Lower leg skin (tissue), 4 donors: ENCODE measurements around the gene AFMID. TPM values are rescaled to one million over a fixed set of nuclear protein-coding genes. Genes with fewer than 3 reads are reported as not detected.
A peak's percentile ranks its signal among the peaks of the same experiment; 100 is the strongest.
"Not testable (repeated sequence)": the region's sequence is repeated elsewhere in the genome, so short reads cannot be mapped to it uniquely, and the experiment has no call there.

Experiments
- DNase-seq, 2 donors: peaks; one replicate each; pipeline ENCODE4 v3.0.0-alpha.2; 2019; ENCODE audit warnings: low spot score in 2 of 2
- H3K4me3 ChIP-seq: fragments of 200-600 bp; sonication (generic); 2 replicates; pipeline ENCODE4 v1.5.1; 2017; ENCODE audit warnings: mild to moderate bottlenecking, low read depth; ENCODE audit not compliant: poor library complexity, severe bottlenecking
- POLR2A ChIP-seq, 2 donors: fragments of 450-650 bp; IDR thresholded peaks; one replicate each; pipeline ENCODE4 v1.6.1; 2016 to 2017; ENCODE audit warnings: antibody characterized with exemption in 2 of 2, mild to moderate bottlenecking in 1 of 2, moderate library complexity in 1 of 2
- WGBS, 2 donors: methylation state at CpG; one replicate each; pipeline ENCODE4 v1.1.5; 2018; 5-methylcytosine and 5-hydroxymethylcytosine counted together
- intact Hi-C: fragments of 100-400 bp; cut with DNase I; formaldehyde crosslinking; loops from one replicate; pipeline ENCODE4 v1.15.0; 2023; ENCODE audit warnings: low total_unique reads
- total RNA-seq, 4 donors: library from RNA; depleted of rRNA; stranded (reverse); fragments of >200 nt; gene quantifications; one replicate each; pipeline ENCODE4 v1.1.0, GENCODE V29; 2016
- TF ChIP-seq, protein P1 (sequence below), 3 donors: fragments of 450-650 bp; IDR thresholded peaks; one replicate each; pipeline ENCODE4 v1.5.1; 2016; ENCODE audit warnings: antibody characterized with exemption in 3 of 3, mild to moderate bottlenecking in 3 of 3, moderate library complexity in 2 of 3

The AFMID gene
- total RNA-seq, 4 donors from 2014 or later, result 41.4 to 77.7 (median 59.7) TPM

DNA sequence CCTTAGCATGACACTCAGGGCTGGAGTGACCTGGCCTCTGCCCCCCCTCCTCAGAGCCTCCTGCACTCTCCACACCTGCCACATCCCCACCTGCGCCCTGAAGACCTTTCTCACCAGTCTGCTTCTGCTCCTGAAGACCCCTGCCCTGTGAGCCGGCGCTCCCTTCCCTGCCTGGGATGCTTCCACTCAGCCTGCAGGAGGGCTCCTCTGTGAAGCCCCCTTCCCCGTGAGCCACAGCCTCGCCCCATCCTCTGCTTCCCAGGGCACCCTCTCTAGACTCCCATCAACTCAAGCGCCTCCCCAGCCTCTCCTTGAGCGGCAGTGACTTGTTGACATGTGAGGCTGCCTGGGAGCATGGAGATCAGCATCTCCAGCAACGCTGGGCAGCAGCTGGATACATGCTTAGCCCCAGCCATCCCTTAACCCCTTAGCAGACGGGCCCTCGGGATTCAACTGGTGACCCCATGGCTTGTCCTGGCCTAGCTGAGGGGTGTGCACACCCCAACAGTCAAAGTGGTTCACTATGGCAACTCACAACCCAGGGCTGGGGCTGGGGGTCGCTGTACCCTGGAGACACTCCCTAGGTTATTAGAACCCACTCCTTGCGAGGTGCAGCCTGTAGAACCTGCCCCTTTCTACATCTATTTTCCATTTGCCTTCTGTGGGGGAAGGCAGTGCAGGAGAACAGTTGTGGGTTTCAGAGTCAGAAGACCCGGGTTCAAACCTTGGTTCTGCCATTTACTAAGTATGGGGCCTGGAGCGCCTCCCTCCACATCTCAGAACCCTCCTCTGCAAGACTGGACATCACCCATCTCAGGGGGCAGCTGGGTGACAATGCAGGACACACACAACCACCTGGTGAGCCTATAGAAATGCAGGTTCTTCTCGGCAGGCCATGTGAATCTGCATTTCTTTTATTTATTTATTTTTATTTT is 65.8 kb downstream of the AFMID start:
- 83 to 87% methylated on average over 15 of the region's 15 CpGs for WGBS, 2 donors
- no peak for DNase-seq
- intact Hi-C loops, result loop anchor here (5.0 kb wide), 1 partner anchor 141 kb away; no protein-coding TSS in a partner anchor
- TF ChIP-seq, protein P1, sequence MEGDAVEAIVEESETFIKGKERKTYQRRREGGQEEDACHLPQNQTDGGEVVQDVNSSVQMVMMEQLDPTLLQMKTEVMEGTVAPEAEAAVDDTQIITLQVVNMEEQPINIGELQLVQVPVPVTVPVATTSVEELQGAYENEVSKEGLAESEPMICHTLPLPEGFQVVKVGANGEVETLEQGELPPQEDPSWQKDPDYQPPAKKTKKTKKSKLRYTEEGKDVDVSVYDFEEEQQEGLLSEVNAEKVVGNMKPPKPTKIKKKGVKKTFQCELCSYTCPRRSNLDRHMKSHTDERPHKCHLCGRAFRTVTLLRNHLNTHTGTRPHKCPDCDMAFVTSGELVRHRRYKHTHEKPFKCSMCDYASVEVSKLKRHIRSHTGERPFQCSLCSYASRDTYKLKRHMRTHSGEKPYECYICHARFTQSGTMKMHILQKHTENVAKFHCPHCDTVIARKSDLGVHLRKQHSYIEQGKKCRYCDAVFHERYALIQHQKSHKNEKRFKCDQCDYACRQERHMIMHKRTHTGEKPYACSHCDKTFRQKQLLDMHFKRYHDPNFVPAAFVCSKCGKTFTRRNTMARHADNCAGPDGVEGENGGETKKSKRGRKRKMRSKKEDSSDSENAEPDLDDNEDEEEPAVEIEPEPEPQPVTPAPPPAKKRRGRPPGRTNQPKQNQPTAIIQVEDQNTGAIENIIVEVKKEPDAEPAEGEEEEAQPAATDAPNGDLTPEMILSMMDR (IDR thresholded peaks at IDR 0.05), result no peak
- no peak overlapping the region for H3K4me3 ChIP-seq

DNA sequence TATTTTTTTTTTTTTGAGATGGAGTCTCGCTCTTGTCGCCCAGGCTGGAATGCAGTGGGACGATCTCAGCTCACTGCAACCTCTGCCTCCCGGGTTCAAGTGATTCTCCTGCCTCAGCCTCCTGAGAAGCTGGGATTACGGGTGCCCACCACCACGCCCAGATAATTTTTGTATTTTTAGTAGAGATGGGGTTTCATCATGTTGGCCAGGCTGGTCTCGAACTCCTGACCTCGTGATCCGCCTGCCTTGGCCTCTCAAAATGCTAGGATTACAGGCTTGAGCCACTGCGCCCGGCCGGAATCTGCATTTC is 66.4 kb downstream of the AFMID start:
- intact Hi-C loops, result loop anchor here (5.0 kb wide), 1 partner anchor 141 kb away; no protein-coding TSS in a partner anchor
- not testable (repeated sequence) for H3K4me3 ChIP-seq, DNase-seq
- WGBS, 2 donors, result 78 to 86% methylated on average over 12 of the region's 12 CpGs

DNA sequence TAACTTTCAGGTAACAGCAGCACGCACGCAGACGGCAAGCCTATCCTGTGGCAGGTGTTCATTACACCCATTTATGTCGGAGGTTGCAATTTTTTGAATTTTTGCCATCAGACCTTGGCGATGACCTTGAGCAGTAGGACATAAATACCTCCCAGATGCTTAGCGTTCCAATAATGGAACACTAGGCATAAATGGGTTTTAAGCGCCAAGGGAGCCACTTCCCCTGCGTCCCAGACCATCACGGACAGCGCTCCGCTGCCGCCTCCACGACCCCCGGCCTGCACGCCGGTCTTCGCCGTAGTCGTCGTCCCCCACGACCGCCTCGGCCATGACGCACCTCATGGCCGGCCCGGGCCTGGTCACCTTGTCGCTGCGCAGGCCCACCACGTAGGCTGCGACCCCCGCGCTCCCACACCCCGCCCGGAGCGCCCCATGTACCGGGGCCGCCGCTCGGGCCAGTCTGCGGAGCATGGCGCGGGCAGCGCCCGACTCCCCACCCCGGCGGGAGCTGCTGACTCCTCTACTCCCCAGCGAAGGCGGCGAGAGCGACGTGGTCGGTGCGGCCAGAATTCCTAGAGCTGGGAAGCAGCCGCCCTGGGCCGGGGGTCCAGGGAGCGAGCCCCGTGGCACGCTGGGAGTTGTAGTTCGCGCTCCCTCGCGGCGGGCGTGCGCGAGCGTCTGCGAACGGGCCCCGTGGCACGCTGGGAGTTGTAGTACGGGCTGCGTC is 66.9 kb downstream of the AFMID start:
- intact Hi-C loops, result loop anchor here (5.0 kb wide), 1 partner anchor 142 kb away; no protein-coding TSS in a partner anchor
- 1 to 4% methylated on average over 25 to 68 of the region's 73 CpGs for WGBS, 2 donors

DNA sequence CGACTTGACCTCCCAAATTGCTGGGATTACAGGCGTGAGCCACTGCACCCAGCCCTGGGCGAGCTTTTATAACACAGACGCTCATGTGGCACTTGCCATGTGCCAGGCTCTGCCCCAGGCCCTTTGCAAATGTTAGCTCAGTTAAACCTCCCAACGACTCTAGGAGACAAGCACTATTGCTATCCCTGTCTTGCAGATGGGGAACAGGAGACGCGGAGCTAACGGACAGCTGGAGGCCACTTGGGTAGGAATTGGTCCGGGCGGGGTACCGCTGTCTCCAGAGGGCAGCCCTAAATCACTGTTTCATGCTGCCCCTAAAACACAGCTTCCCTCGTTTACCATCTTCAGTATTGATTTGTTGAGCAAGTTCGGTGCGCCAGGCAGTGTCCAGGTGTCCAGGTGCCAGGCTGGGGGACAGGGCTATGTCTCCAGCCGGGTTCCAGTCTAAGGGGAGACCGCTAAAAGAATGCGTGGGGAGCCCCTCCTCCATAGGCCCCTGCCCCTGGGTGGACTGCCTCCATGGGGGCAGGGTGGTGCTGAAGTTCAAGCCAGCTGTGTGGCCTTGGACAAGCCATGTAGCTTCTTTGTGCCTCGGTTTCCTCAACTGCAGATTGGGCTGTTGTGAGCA is 68.0 kb downstream of the AFMID start:
- intact Hi-C loops, result no loop called here
- 81 to 82% methylated on average over 17 to 18 of the region's 18 CpGs for WGBS, 2 donors
- H3K4me3 ChIP-seq, result no peak overlapping the region
- no peak for DNase-seq
- TF ChIP-seq, protein P1 (IDR thresholded peaks at IDR 0.05), result no peak
- TF ChIP-seq POLR2A (IDR thresholded peaks at IDR 0.05), result no peak

More for the DNA sequence above, 66.9 kb downstream of the AFMID start:
- peak; percentile 71 to 95 for DNase-seq
- TF ChIP-seq, protein P1 (IDR thresholded peaks at IDR 0.05), result no peak
- TF ChIP-seq POLR2A (IDR thresholded peaks at IDR 0.05), result no peak
- peak overlapping the region; percentile 78 for H3K4me3 ChIP-seq

DNA sequence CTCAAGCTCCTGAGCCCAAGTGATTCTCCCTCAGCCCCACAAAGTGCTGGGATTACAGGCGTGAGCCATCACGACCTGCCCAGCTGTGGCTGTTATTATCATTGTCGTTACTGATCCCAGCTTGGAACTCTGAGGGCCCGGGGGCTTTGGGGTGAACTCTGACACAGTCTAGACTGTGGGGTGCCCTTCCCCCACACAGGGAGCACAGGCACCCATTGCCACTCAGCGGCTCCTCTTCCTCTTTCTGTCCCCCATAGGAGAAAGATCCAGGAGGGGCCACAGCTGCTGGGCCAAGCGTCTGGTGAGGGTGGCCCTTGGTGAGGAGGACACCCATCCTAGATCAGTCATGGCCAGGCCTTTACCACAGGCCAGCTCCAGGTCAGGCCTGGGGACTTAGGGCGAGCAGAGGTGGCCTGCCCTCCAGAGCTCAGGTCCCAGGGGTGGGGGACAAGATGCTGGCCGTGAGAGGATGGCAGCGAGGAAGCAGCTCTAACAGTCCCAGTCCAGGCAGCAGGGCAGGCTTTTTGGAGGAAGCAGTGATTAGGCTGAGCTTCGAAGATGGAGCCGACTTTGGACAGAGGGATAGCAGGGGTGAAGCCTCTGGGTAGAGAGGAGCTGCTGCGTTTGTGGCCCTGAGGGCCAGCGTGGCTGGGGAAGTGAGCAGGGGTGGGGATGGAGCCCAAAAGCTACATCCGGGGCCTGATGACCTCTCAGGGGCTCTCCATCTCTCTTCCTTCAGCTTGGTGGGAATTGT is 69.0 kb downstream of the AFMID start:
- H3K4me3 ChIP-seq, result no peak overlapping the region
- DNase-seq, result no peak
- intact Hi-C loops, result no loop called here
- TF ChIP-seq, protein P1 (IDR thresholded peaks at IDR 0.05), result no peak
- TF ChIP-seq POLR2A (IDR thresholded peaks at IDR 0.05), result no peak
- 86 to 91% methylated on average over 14 of the region's 14 CpGs for WGBS, 2 donors
